ENCODE measurements around the gene PRICKLE2. TPM values are rescaled to one million over a fixed set of nuclear protein-coding genes. Genes with fewer than 3 reads are reported as not detected.

Gene PRICKLE2
- total RNA-seq, 1 donor from 2014 or later = 84.4 TPM

GRCh38 chr3:64259636-64260035 is 34.4 kb upstream of the PRICKLE2 start:
- Mint-ChIP-seq H3K9me3 (ENCODE audit: unreplicated experiment) (no peaks in the 10 kb centered on the region), H3K4me3 (ENCODE audit: unreplicated experiment) (peak overlapping the region; percentile 4), H3K27ac (ENCODE audit: unreplicated experiment) (peak overlapping the region; percentile 48), H3K36me3 (ENCODE audit: low read depth, unreplicated experiment) (peaks cover 28% of the 10 kb centered on the region), H3K4me1 (ENCODE audit: low read depth, unreplicated experiment) (peaks cover 79% of the 10 kb centered on the region), H3K27me3 (ENCODE audit: low read depth, unreplicated experiment) (no peaks in the 10 kb centered on the region)
- H3K27me3 ChIP-seq (ENCODE audit: insufficient read depth, low read length) = no peaks in the 10 kb centered on the region
- peaks cover 99% of the 10 kb centered on the region for H3K79me2 ChIP-seq (ENCODE audit: insufficient read depth, low read length)
- peak; percentile 77 for DNase-seq (ENCODE audit: low read depth)
- H2AFZ ChIP-seq (ENCODE audit: low read depth, low read length) = no peak overlapping the region
- no peak overlapping the region for H3K27ac ChIP-seq (ENCODE audit: low read depth, low read length)
- no peak overlapping the region for H3K9ac ChIP-seq (ENCODE audit: low read length)
- H4K20me1 ChIP-seq (ENCODE audit: insufficient read depth, low read length) = peaks cover 77% of the 10 kb centered on the region
- H3K4me2 ChIP-seq (ENCODE audit: low read length) = peak overlapping the region; percentile 4
- H3K4me3 ChIP-seq (ENCODE audit: insufficient read depth, low read depth, low read length) = no peak overlapping the region
- H3K36me3 ChIP-seq (ENCODE audit: insufficient read depth, low read length) = peaks cover 3% of the 10 kb centered on the region
- H3K9me3 ChIP-seq (ENCODE audit: insufficient read depth, low read depth, low read length) = no peaks in the 10 kb centered on the region
- TF ChIP-seq CTCF (IDR thresholded peaks at IDR 0.05; ENCODE audit: insufficient read depth, low read depth, low read length) (no peak), EZH2 (IDR thresholded peaks at IDR 0.05; ENCODE audit: insufficient read depth, low read length) (no peak)
- peaks cover 18% of the 10 kb centered on the region for H3K4me1 ChIP-seq (ENCODE audit: insufficient read depth, low read length)
- FAIRE-seq = peak; percentile 17

GRCh38 chr3:64257100-64257755 is 32.0 kb upstream of the PRICKLE2 start:
- H3K36me3 ChIP-seq (ENCODE audit: insufficient read depth, low read length) = peaks cover 6% of the 10 kb centered on the region
- no peak overlapping the region for H3K27ac ChIP-seq (ENCODE audit: low read depth, low read length)
- DNase-seq (ENCODE audit: low read depth) (no peak), FAIRE-seq (no peak)
- Mint-ChIP-seq H3K4me3 (ENCODE audit: unreplicated experiment) (no peak overlapping the region), H3K27me3 (ENCODE audit: low read depth, unreplicated experiment) (no peaks in the 10 kb centered on the region), H3K9me3 (ENCODE audit: unreplicated experiment) (no peaks in the 10 kb centered on the region), H3K4me1 (ENCODE audit: low read depth, unreplicated experiment) (peaks cover 89% of the 10 kb centered on the region), H3K27ac (ENCODE audit: unreplicated experiment) (no peak overlapping the region), H3K36me3 (ENCODE audit: low read depth, unreplicated experiment) (peaks cover 33% of the 10 kb centered on the region)
- no peak overlapping the region for H3K4me2 ChIP-seq (ENCODE audit: low read length)
- no peak overlapping the region for H3K4me3 ChIP-seq (ENCODE audit: insufficient read depth, low read depth, low read length)
- H3K27me3 ChIP-seq (ENCODE audit: insufficient read depth, low read length) = no peaks in the 10 kb centered on the region
- no peak overlapping the region for H2AFZ ChIP-seq (ENCODE audit: low read depth, low read length)
- H3K9ac ChIP-seq (ENCODE audit: low read length) = no peak overlapping the region
- peaks cover 3% of the 10 kb centered on the region for H3K4me1 ChIP-seq (ENCODE audit: insufficient read depth, low read length)
- peaks cover 77% of the 10 kb centered on the region for H4K20me1 ChIP-seq (ENCODE audit: insufficient read depth, low read length)
- peaks cover 99% of the 10 kb centered on the region for H3K79me2 ChIP-seq (ENCODE audit: insufficient read depth, low read length)
- H3K9me3 ChIP-seq (ENCODE audit: insufficient read depth, low read depth, low read length) = no peaks in the 10 kb centered on the region
- no peak for TF ChIP-seq EZH2 (IDR thresholded peaks at IDR 0.05; ENCODE audit: insufficient read depth, low read length)
- TF ChIP-seq CTCF (IDR thresholded peaks at IDR 0.05; ENCODE audit: insufficient read depth, low read depth, low read length) = no peak

GRCh38 chr3:64255741-64256340 is 30.6 kb upstream of the PRICKLE2 start:
- TF ChIP-seq EZH2 (IDR thresholded peaks at IDR 0.05; ENCODE audit: insufficient read depth, low read length) (no peak), CTCF (IDR thresholded peaks at IDR 0.05; ENCODE audit: insufficient read depth, low read depth, low read length) (no peak)
- Histone ChIP-seq H4K20me1 (ENCODE audit: insufficient read depth, low read length) (peaks cover 79% of the 10 kb centered on the region), H3K79me2 (ENCODE audit: insufficient read depth, low read length) (peaks cover 99% of the 10 kb centered on the region), H3K4me3 (ENCODE audit: insufficient read depth, low read depth, low read length) (no peak overlapping the region), H3K27ac (ENCODE audit: low read depth, low read length) (no peak overlapping the region), H3K36me3 (ENCODE audit: insufficient read depth, low read length) (peaks cover 6% of the 10 kb centered on the region), H3K9me3 (ENCODE audit: insufficient read depth, low read depth, low read length) (no peaks in the 10 kb centered on the region), H3K4me2 (ENCODE audit: low read length) (no peak overlapping the region), H3K4me1 (ENCODE audit: insufficient read depth, low read length) (peaks cover 10% of the 10 kb centered on the region), H2AFZ (ENCODE audit: low read depth, low read length) (no peak overlapping the region), H3K9ac (ENCODE audit: low read length) (no peak overlapping the region), H3K27me3 (ENCODE audit: insufficient read depth, low read length) (no peaks in the 10 kb centered on the region)
- H3K27me3 Mint-ChIP-seq (ENCODE audit: low read depth, unreplicated experiment) = no peaks in the 10 kb centered on the region
- peaks cover 35% of the 10 kb centered on the region for H3K36me3 Mint-ChIP-seq (ENCODE audit: low read depth, unreplicated experiment)
- peaks cover 82% of the 10 kb centered on the region for H3K4me1 Mint-ChIP-seq (ENCODE audit: low read depth, unreplicated experiment)
- H3K9me3 Mint-ChIP-seq (ENCODE audit: unreplicated experiment) = no peaks in the 10 kb centered on the region
- H3K27ac Mint-ChIP-seq (ENCODE audit: unreplicated experiment) = peak overlapping the region; percentile 54
- no peak for DNase-seq (ENCODE audit: low read depth)
- FAIRE-seq = no peak
- H3K4me3 Mint-ChIP-seq (ENCODE audit: unreplicated experiment) = peak overlapping the region; percentile 34
